HUES48 (cell line): ENCODE results near the gene BAD.

Source experiments
- H3K27ac ChIP-seq: one replicate; pipeline ENCODE4 v1.7.0; 2013; ENCODE audit warnings: low read depth, low read length, inconsistent platforms
- H3K27me3 ChIP-seq: 2 replicates; pipeline ENCODE4 v1.6.1; 2013; ENCODE audit warnings: mild to moderate bottlenecking, low read length; ENCODE audit not compliant: control insufficient read depth, insufficient read depth
- H3K36me3 ChIP-seq: 2 replicates; pipeline ENCODE4 v1.6.1; 2013; ENCODE audit warnings: low read length; ENCODE audit not compliant: control insufficient read depth, insufficient read depth
- H3K4me1 ChIP-seq: 2 replicates; pipeline ENCODE4 v1.6.1; 2013; ENCODE audit warnings: mild to moderate bottlenecking, low read length; ENCODE audit not compliant: control insufficient read depth, insufficient read depth
- H3K4me3 ChIP-seq: 2 replicates; pipeline ENCODE4 v1.5.1; 2013; ENCODE audit warnings: mild to moderate bottlenecking, low read depth, low read length
- H3K9ac ChIP-seq: 2 replicates; pipeline ENCODE4 v1.6.1; 2013; ENCODE audit warnings: mild to moderate bottlenecking, low read depth, low read length, moderate library complexity
- H3K9me3 ChIP-seq: 2 replicates; pipeline ENCODE4 v1.6.1; 2013; ENCODE audit warnings: low read length; ENCODE audit not compliant: control insufficient read depth, insufficient read depth

Gene BAD

DNA sequence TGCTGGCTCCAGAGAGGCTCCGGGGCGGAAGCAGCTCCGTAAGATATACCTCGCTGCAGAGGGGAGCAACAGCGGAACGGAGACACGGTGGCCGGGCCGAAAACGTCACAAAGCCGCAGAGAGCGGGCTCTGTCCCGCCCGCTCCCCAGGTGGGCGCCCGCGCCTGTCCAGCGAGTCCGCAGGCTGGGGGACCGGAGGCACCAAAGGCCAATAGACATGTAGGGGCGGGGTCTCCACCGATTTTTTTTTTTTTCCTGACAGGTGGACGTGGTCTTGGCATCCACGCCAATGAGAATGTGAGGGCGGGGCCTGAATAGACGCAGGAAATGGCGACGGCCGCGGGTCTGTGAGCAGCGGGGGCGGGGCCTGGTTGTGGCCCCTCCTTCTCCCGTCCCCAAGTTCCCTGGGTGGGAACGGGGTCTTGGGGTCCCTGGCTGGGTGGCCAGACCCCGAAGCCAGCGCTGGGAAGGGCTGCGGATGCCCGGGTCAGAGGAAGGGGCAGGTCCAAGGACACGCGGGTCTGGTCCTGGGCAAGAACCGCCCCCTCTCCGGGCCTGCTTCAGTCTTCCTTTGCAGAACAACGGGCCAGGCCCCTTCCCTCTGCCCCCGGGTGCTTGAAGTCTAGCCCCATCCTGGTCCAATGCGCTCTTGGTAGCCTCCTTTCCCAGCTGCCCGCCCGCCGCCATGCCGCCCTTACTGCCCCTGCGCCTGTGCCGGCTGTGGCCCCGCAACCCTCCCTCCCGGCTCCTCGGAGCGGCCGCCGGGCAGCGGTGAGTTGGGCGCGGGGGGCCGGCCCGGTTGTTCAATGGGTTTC, 54.1 kb downstream of the BAD start, which contains the start of gene DNAJC4:
Gene DNAJC4 (plus strand): TSS at position 378 of the 814 bp plus-strand sequence. CDS start 307 bp downstream, at position 685.
- peaks cover 16% of the 10 kb centered on the region for H3K4me1 ChIP-seq

DNA sequence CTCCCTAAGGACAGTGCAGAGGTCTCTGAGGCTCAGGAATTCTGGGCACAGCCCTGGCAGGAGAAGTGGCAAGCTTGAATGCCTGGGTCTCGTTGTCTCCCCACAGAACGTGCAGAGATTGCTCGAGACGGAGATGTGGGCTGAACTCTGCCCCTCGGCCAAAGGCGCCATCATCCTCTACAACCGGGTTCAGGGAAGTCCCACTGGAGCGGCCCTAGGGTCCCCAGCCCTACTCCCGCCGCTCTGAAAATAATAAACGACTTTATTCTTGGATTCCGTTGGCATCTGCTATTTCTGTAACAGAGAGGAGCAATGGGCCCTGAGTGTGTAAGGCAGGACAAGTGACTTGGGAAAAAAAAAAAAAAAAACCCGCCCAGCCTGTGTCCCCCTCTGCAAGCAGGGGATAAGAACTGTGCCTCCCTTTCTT, 54.7 kb downstream of the BAD start:
- Histone ChIP-seq H3K36me3 (no peaks in the 10 kb centered on the region), H3K9ac (no peak overlapping the region), H3K4me1 (peaks cover 16% of the 10 kb centered on the region)

More for the DNA sequence above, 54.1 kb downstream of the BAD start, which contains the start of gene DNAJC4:
- H3K27ac ChIP-seq: peak within 1 kb of the TSS; percentile 80
- H3K9ac ChIP-seq: peak within 1 kb of the TSS; percentile 46; the same call in 1 of the 2 replicates
- H3K9me3 ChIP-seq: no peaks in the 10 kb centered on the region
- H3K4me3 ChIP-seq: peak within 1 kb of the TSS; percentile 81
- H3K27me3 ChIP-seq: no peaks in the 10 kb centered on the region; the same call in 1 of the 2 replicates
- no peaks in the 10 kb centered on the region for H3K36me3 ChIP-seq

DNA sequence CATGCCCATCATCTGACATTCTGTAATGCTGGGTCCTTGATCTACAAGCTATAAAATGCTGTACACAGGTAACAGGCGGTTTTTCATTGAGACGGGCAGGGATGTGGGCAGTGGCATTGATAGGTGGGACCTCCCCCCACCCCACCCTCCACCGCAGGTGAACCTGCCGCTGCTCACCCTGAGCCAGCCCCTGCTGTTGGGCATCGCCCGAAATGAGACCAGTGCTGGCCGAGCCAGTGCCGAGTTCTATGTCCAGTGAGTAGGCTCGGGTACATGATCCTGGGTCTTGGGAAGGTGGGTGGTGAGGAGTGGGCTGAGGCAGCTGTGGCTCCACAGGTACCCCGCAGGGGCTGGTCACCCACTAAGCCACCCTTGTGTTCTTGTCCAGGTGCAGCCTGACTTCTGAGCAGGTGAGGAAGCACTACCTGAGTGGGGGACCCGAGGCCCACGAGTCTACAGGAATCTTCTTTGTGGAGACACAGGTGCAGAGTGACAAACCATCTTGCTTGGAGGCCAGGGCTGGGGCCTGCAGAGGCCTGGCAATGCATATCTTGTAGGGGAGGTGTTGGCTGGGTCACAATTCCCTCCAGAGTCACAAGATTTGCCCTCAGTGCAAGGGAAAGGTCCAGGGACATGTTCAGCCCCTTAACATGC, 55.2 kb downstream of the BAD start:
- Histone ChIP-seq H3K27me3 (no peaks in the 10 kb centered on the region; the same call in 1 of the 2 replicates), H3K9ac (no peak overlapping the region), H3K9me3 (no peaks in the 10 kb centered on the region), H3K4me3 (no peak overlapping the region), H3K36me3 (peaks cover 5% of the 10 kb centered on the region), H3K4me1 (peaks cover 16% of the 10 kb centered on the region), H3K27ac (no peak overlapping the region)

More for the DNA sequence above, 54.7 kb downstream of the BAD start:
- peak overlapping the region; percentile 43 for H3K27ac ChIP-seq
- H3K4me3 ChIP-seq: peak overlapping the region; percentile 81
- no peaks in the 10 kb centered on the region; the same call in 1 of the 2 replicates for H3K27me3 ChIP-seq
- no peaks in the 10 kb centered on the region for H3K9me3 ChIP-seq

DNA sequence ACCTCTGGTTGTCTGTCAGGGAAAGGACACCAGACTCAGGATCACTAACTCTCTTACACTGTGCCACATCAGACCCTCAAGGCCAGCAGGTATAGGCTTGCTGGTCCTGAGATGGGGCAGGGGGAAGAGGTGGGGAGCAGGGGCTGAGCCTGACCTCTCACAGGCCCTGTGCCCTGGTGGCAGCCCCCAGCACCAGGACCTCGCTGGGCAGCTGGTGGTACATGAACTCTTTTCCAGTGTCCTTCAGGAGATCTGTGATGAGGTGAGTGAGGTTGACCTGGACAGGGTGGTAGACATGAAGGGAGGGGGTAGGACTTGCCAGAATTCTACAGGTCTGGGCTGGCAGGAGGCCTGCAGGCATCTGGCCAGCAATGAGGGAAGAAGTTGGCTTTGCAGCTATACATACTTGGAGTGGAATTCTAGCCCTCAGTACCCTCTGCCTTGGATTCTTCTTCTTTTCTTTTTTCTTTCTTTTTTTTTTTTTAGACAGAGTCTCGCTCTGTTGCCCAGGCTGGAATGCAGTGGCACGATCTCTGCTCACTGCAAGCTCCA, 57.0 kb downstream of the BAD start:
- Histone ChIP-seq H3K36me3 (peaks cover 21% of the 10 kb centered on the region), H3K27ac (no peak overlapping the region), H3K4me1 (peaks cover 12% of the 10 kb centered on the region; the same call in 1 of the 2 replicates), H3K9ac (no peak overlapping the region), H3K27me3 (no peaks in the 10 kb centered on the region), H3K4me3 (no peak overlapping the region), H3K9me3 (no peaks in the 10 kb centered on the region)

DNA sequence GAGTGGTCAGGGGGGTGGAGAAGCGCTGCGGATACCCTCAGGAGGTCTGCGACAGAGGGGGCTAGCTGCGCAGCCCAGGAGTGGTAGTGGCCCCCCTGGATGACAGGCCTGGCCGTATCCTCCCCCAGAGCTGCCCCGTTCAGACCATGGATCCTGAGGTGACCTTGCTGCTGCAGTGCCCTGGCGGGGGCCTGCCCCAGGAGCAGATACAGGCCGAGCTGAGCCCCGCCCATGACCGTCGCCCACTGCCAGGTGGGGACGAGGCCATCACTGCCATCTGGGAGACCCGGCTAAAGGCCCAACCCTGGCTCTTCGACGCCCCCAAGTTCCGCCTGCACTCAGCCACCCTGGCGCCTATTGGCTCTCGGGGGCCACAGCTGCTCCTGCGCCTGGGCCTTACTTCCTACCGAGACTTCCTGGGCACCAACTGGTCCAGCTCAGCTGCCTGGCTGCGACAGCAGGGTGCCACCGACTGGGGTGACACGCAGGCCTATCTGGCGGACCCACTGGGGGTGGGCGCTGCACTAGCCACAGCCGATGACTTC, 57.9 kb downstream of the BAD start:
- peaks cover 23% of the 10 kb centered on the region for H3K36me3 ChIP-seq
- H3K9me3 ChIP-seq: no peaks in the 10 kb centered on the region
- H3K9ac ChIP-seq: peak overlapping the region; percentile 51
- H3K27me3 ChIP-seq: no peaks in the 10 kb centered on the region
- H3K27ac ChIP-seq: peak overlapping the region; percentile 8
- H3K4me3 ChIP-seq: peak overlapping the region; percentile 73
- peaks cover 9% of the 10 kb centered on the region; the same call in 1 of the 2 replicates for H3K4me1 ChIP-seq

DNA sequence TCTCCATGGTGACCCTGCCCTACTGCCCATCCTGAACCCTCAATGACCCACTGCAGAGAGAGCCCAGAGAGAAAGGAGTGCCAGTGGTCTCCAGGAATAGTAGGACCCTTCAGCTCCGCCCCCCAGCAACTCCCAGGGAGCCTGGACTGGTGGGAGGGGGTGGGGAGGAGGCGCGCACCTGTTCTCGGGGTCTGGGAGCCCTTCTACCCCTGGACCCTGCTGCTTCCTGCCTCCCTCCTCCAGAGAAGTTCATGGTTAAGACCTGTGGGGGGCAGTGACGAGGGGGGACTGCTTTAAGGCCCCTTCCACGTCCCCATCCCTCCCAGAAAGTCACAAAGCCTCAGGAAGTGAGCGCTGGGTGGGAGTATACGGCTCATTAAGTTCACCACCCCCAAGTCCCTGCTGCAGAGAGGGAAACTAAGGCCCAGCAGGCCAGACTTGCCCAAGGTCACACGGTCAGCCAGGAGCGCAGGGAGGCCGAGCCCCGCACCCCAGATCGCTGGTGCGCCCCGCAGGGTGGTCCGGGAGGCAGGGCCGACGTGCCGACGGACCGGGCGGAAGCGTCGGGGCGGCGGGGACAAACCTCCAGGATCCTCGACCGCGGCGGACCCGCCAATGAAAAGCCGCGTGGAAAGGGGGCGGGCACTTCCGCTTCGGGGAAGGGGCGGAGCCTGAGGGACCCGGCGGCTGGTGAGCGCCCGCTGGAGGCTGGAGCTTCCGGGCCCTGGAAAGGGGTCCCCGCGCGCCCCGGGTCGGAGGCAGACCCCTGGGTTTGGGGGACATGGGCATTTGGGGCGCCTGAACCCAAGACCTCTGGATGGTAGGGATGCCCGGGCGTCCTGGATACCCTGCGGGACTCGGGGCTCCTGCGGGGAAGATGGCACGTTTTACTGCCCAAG, 58.6 kb downstream of the BAD start, which contains the start of the genes NUDT22 and TRPT1:
Gene NUDT22 (plus strand): TSS at position 667 of the 899 bp plus-strand sequence. CDS start 379 bp downstream, outside the sequence.
Gene TRPT1 (minus strand): TSS at position 579 of the 899 bp plus-strand sequence. CDS start 326 bp downstream, at position 253.
- peak within 1 kb of the TSS; percentile 51 for H3K9ac ChIP-seq
- peak within 1 kb of the TSS; percentile 73 for H3K4me3 ChIP-seq
- peak within 1 kb of the TSS; percentile 62 for H3K27ac ChIP-seq
- H3K27me3 ChIP-seq: no peaks in the 10 kb centered on the region
- peaks cover 27% of the 10 kb centered on the region for H3K36me3 ChIP-seq
- H3K4me1 ChIP-seq: peaks cover 8% of the 10 kb centered on the region; the same call in 1 of the 2 replicates
- no peaks in the 10 kb centered on the region for H3K9me3 ChIP-seq

DNA sequence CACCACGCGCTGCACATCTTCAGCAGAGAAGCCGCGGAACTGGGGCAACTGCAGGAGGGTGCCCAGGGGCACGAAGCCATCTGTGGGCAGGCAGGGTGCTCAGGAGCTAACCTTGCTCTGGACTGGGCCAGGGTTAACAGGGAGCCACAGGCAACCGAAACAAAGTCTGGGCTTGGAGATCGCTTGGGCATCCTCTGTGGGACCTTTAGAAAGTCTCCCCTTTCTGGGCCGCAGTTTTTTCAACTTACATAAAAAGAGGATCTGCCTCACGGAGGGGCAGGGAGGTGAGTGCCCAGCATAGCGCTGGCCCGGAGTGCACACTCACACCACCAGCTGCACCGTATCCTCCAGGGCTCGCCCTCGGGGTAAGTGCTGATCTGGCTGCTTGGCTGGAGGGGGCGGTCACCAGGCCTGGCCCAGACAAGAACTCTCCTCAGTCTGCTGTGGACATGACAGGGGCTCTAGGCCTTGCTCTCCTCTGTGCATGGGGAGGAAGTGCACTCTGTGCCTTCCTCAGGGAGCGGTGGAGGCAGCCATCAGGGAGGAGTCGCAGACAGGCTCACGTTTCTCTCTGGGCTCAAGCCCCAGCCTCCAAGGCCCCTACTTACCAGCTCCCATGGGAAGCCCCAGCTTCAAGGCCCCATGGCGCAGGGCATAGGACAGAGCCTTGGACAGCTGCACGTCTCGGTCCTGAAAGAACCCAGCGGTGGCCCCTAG, 59.4 kb downstream of the BAD start:
- Histone ChIP-seq H3K9me3 (no peaks in the 10 kb centered on the region), H3K27me3 (no peaks in the 10 kb centered on the region), H3K36me3 (peaks cover 34% of the 10 kb centered on the region), H3K9ac (peak overlapping the region; percentile 11), H3K4me1 (peaks cover 8% of the 10 kb centered on the region; the same call in 1 of the 2 replicates), H3K4me3 (peak overlapping the region; percentile 73), H3K27ac (no peak overlapping the region)

DNA sequence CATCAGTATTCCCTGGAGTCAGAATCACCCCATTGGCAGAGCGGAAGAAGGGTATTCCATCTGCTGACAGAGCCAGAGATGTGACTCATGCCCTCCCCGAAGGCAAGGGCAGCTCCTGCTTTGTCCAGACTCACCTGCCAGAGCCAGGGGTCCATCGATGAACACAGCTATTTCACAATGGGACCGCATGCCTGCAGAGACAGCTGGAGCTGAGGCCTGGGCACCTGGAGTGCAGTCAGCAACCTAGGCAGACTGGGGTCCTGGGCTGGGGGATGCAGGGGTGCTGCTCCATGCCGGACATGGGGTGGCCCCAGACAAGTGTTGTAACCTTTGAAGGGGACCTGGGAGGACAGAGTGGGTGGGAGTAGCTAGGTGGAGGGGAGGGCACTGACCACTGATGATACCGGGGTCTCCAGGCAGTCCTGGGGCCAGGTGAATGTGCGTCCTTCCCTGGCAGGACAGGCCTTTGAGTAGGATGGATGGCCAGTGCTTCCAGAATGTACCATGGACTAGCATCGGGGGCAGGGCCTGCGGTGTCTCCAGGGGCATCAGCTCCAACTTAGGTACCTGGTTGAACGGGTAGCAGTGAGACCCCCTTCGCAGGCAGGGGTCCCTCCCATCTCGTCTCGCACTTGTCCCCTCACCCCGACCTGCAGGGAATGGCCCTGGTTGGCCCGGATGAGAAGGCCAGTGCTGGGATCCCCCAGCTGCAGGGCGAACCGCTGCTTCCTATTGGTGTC, 60.1 kb downstream of the BAD start:
- Histone ChIP-seq H3K27me3 (no peaks in the 10 kb centered on the region), H3K27ac (no peak overlapping the region), H3K4me1 (peaks cover 8% of the 10 kb centered on the region; the same call in 1 of the 2 replicates), H3K9me3 (no peaks in the 10 kb centered on the region), H3K36me3 (peaks cover 38% of the 10 kb centered on the region), H3K4me3 (no peak overlapping the region), H3K9ac (no peak overlapping the region)

DNA sequence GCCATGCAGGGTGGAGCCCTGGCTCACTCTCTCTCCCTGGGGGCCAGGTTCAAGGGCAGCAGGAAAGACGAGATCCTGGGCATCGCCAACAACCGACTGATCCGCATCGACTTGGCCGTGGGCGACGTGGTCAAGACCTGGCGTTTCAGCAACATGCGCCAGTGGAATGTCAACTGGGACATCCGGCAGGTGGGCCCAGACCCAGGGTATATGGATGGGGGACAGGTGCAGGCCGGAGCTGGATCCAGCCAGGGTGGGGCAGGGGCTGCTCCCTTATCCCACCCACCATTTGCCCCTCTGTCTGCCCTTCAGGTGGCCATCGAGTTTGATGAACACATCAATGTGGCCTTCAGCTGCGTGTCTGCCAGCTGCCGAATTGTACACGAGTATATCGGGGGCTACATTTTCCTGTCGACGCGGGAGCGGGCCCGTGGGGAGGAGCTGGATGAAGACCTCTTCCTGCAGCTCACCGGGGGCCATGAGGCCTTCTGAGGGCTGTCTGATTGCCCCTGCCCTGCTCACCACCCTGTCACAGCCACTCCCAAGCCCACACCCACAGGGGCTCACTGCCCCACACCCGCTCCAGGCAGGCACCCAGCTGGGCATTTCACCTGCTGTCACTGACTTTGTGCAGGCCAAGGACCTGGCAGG, 61.3 kb downstream of the BAD start:
- Histone ChIP-seq H3K27ac (no peak overlapping the region), H3K36me3 (peaks cover 38% of the 10 kb centered on the region), H3K4me1 (peaks cover 8% of the 10 kb centered on the region; the same call in 1 of the 2 replicates)

More for the DNA sequence above, 61.3 kb downstream of the BAD start:
- no peak overlapping the region for H3K9ac ChIP-seq
- H3K9me3 ChIP-seq: no peaks in the 10 kb centered on the region
- H3K4me3 ChIP-seq: no peak overlapping the region
- H3K27me3 ChIP-seq: no peaks in the 10 kb centered on the region
